Measurements from ENCODE around the gene SMC3. TPM values are rescaled to one million over a fixed set of nuclear protein-coding genes. Genes with fewer than 3 reads are reported as not detected.
"Not testable (repeated sequence)": the region's sequence is repeated elsewhere in the genome, so short reads cannot be mapped to it uniquely, and the experiment has no call there.

SMC3 gene
- total and polyA plus RNA-seq, 2 of the 13 experiments (the other 11 are each of a cell fraction or from before 2014, with no cell fraction given): 11.7 to 48.0 TPM

- TF ChIP-seq SCMH1 (CRISPR knock-in tag; IDR thresholded peaks at IDR 0.05; ENCODE audit: borderline replicate concordance): no peak
- TF ChIP-seq, protein P1, sequence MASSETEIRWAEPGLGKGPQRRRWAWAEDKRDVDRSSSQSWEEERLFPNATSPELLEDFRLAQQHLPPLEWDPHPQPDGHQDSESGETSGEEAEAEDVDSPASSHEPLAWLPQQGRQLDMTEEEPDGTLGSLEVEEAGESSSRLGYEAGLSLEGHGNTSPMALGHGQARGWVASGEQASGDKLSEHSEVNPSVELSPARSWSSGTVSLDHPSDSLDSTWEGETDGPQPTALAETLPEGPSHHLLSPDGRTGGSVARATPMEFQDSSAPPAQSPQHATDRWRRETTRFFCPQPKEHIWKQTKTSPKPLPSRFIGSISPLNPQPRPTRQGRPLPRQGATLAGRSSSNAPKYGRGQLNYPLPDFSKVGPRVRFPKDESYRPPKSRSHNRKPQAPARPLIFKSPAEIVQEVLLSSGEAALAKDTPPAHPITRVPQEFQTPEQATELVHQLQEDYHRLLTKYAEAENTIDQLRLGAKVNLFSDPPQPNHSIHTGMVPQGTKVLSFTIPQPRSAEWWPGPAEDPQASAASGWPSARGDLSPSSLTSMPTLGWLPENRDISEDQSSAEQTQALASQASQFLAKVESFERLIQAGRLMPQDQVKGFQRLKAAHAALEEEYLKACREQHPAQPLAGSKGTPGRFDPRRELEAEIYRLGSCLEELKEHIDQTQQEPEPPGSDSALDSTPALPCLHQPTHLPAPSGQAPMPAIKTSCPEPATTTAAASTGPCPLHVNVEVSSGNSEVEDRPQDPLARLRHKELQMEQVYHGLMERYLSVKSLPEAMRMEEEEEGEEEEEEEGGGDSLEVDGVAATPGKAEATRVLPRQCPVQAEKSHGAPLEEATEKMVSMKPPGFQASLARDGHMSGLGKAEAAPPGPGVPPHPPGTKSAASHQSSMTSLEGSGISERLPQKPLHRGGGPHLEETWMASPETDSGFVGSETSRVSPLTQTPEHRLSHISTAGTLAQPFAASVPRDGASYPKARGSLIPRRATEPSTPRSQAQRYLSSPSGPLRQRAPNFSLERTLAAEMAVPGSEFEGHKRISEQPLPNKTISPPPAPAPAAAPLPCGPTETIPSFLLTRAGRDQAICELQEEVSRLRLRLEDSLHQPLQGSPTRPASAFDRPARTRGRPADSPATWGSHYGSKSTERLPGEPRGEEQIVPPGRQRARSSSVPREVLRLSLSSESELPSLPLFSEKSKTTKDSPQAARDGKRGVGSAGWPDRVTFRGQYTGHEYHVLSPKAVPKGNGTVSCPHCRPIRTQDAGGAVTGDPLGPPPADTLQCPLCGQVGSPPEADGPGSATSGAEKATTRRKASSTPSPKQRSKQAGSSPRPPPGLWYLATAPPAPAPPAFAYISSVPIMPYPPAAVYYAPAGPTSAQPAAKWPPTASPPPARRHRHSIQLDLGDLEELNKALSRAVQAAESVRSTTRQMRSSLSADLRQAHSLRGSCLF (CRISPR knock-in tag; IDR thresholded peaks at IDR 0.05; ENCODE audit: borderline replicate concordance): no peak
- no peak for TF ChIP-seq AGO1 (IDR thresholded peaks at IDR 0.05; ENCODE audit: low read depth, low read length, poor library complexity, severe bottlenecking)
These were observed 52.9 kb downstream of the SMC3 start (continued) for GRCh38 chr10:110620398-110620719.

DNA sequence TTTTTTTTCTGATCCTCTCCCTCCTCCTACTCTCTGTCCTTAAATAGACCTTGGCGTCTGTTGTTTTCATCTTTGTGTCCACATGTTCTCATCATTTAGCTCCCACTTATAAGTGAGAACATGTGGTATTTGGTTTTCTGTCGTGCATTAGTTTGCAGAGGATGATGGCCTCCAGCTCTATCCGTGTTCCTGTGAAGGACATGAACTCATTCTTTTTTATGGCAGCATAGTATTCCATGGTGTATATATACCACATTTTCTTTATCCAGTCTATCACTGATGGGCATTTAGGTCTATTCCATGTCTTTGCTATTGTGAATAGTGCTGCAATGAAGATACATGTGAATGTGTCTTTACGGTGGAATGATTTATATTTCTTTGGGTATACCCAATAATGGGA is 55.8 kb downstream of the SMC3 start:
- H3K9ac ChIP-seq (ENCODE audit: insufficient read depth, low read depth, low read length); H3K27me3 ChIP-seq (ENCODE audit: control insufficient read depth in 1 of 2, insufficient read depth in 2 of 2, low read length in 2 of 2); H2AFZ ChIP-seq (ENCODE audit: low read length); FAIRE-seq; BruUV-seq (replicated peaks); H3K36me3 ChIP-seq (replicated peaks in 1 of 2; ENCODE audit: control insufficient read depth in 1 of 2, insufficient read depth in 2 of 2, low read length in 2 of 2); DNase-seq (ENCODE audit: low spot score); H3K4me2 ChIP-seq (ENCODE audit: low read depth, low read length); H3K79me2 ChIP-seq (ENCODE audit: insufficient read depth, low read length); H3K4me1 ChIP-seq (ENCODE audit: insufficient read depth, low read length); H4K20me1 ChIP-seq (ENCODE audit: insufficient read depth, low read length); intact Hi-C loops (cut with micrococcal nuclease; ENCODE audit: unreplicated experiment); ATAC-seq; CTCF ChIA-PET (ENCODE audit: low intra/inter-chr PET ratio, low total read pairs); POLR2A ChIA-PET; H3K27ac ChIP-seq (ENCODE audit: extremely low read length, insufficient read depth, low read length); H3K9me3 ChIP-seq (ENCODE audit: low read length); H3K4me3 ChIP-seq (replicated peaks in 1 of 3; ENCODE audit: insufficient read depth in 1 of 3, low read depth in 2 of 3, low read length in 3 of 3): not testable (repeated sequence)
- in situ Hi-C loops (cut with HindIII; ENCODE audit: extremely low pct_ligation_motif_present, low pct_unique_long_range_greater_than_20kb): loop anchor here (25.0 kb wide), 1 partner anchor 264 kb away; no protein-coding TSS in a partner anchor
- WGBS (ENCODE audit: low lambda C conversion rate): 25% methylated on average over 4 of the region's 4 CpGs
